GM18526 (cell line): ENCODE data around the gene NIPAL4.

ENCODE experiments used
- POLR2A ChIP-seq: IDR thresholded peaks from 3 replicates; pipeline ENCODE4 v1.6.1; 2011; ENCODE audit not compliant: insufficient read length; ENCODE audit errors: extremely low read depth

NIPAL4 gene

GRCh38 chr5:157459715-157460599, at the start of gene NIPAL4:
TSS of gene NIPAL4 (plus strand) at chr5:157460213. CDS start at chr5:157460321, 108 bp downstream.
- TF ChIP-seq POLR2A, result no peak

- no peak for TF ChIP-seq POLR2A
These were observed 44.2 kb upstream of the NIPAL4 start for GRCh38 chr5:157415838-157416237.

GRCh38 chr5:157431544-157432200, 28.3 kb upstream of the NIPAL4 start:
- no peak for TF ChIP-seq POLR2A

GRCh38 chr5:157434096-157434495, 25.9 kb upstream of the NIPAL4 start:
- TF ChIP-seq POLR2A, result no peak

GRCh38 chr5:157443041-157443549, 16.9 kb upstream of the NIPAL4 start:
- TF ChIP-seq POLR2A, result no peak

- no peak for TF ChIP-seq POLR2A
These were observed 15.8 kb upstream of the NIPAL4 start for GRCh38 chr5:157444224-157444623.

GRCh38 chr5:157445745-157446411, 14.1 kb upstream of the NIPAL4 start:
- TF ChIP-seq POLR2A, result no peak

- TF ChIP-seq POLR2A, result no peak
These were observed 13.5 kb upstream of the NIPAL4 start for GRCh38 chr5:157446412-157446935.

GRCh38 chr5:157447201-157447637, 12.8 kb upstream of the NIPAL4 start:
- TF ChIP-seq POLR2A, result no peak

- TF ChIP-seq POLR2A, result no peak
These were observed 10.8 kb upstream of the NIPAL4 start for GRCh38 chr5:157449011-157449723.

GRCh38 chr5:157450024-157450423, 10.0 kb upstream of the NIPAL4 start:
- TF ChIP-seq POLR2A, result no peak

- no peak for TF ChIP-seq POLR2A
These were observed 8.2 kb upstream of the NIPAL4 start for GRCh38 chr5:157451806-157452205.

GRCh38 chr5:157454273-157454672, 5.7 kb upstream of the NIPAL4 start:
- no peak for TF ChIP-seq POLR2A

GRCh38 chr5:157455057-157455456, 5.0 kb upstream of the NIPAL4 start:
- TF ChIP-seq POLR2A, result no peak

GRCh38 chr5:157456301-157456700, 3.7 kb upstream of the NIPAL4 start:
- no peak for TF ChIP-seq POLR2A
